ENCODE data around the gene DDX3X.

Gene DDX3X

DNA sequence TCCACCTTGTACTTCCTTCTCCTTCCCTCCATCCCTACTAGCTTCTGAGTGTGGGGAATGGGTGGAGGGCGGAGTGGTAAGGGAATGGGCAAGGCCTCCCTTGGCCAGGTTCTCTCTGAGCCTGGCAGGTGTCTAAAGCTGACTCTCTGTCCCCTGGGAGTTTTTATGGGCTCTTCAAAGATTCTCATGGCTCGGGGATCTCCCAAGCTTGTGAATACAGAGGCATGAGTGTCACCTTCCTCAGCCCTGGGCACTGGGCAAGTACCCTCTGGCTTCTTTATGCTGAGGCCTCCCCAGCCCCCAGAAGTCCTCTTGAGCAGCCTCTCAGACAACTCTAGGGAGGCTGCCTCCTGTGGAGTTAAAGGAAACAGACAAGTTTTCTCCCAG is 32.5 kb upstream of the DDX3X start:
- H3K27me3 ChIP-seq (ENCODE audit: insufficient read depth, poor library complexity, severe bottlenecking): no peaks in the 10 kb centered on the region
- no peak overlapping the region for H3K27ac ChIP-seq (replicated peaks)
- H3K4me3 ChIP-seq (replicated peaks; ENCODE audit: insufficient read depth, low read length): no peak overlapping the region
- DNase-seq (ENCODE audit: low read depth in 1 of 2, low spot score in 1 of 2): no peak
- TF ChIP-seq, protein P1, sequence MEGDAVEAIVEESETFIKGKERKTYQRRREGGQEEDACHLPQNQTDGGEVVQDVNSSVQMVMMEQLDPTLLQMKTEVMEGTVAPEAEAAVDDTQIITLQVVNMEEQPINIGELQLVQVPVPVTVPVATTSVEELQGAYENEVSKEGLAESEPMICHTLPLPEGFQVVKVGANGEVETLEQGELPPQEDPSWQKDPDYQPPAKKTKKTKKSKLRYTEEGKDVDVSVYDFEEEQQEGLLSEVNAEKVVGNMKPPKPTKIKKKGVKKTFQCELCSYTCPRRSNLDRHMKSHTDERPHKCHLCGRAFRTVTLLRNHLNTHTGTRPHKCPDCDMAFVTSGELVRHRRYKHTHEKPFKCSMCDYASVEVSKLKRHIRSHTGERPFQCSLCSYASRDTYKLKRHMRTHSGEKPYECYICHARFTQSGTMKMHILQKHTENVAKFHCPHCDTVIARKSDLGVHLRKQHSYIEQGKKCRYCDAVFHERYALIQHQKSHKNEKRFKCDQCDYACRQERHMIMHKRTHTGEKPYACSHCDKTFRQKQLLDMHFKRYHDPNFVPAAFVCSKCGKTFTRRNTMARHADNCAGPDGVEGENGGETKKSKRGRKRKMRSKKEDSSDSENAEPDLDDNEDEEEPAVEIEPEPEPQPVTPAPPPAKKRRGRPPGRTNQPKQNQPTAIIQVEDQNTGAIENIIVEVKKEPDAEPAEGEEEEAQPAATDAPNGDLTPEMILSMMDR (IDR thresholded peaks at IDR 0.05; ENCODE audit: insufficient read depth, low read length): no peak
- TF ChIP-seq SPI1 (IDR thresholded peaks at IDR 0.05; ENCODE audit: borderline replicate concordance, low read depth) (no peak), GABPA (IDR thresholded peaks at IDR 0.05; ENCODE audit: low read depth) (no peak)

- no peak for DNase-seq (ENCODE audit: low read depth in 1 of 2, low spot score in 1 of 2)
- Histone ChIP-seq H3K4me3 (replicated peaks; ENCODE audit: insufficient read depth, low read length) (no peak overlapping the region), H3K27me3 (ENCODE audit: insufficient read depth, poor library complexity, severe bottlenecking) (no peaks in the 10 kb centered on the region), H3K27ac (replicated peaks) (no peak overlapping the region)
- TF ChIP-seq GABPA (IDR thresholded peaks at IDR 0.05; ENCODE audit: low read depth) (no peak), POLR2AphosphoS5 (IDR thresholded peaks at IDR 0.05; ENCODE audit: low read depth) (no peak)
These were observed 31.6 kb upstream of the DDX3X start for GRCh38 chrX:41302370-41302769.

- TF ChIP-seq, protein P1 (IDR thresholded peaks at IDR 0.05; ENCODE audit: insufficient read depth, low read length): no peak
- TF ChIP-seq GABPA (IDR thresholded peaks at IDR 0.05; ENCODE audit: low read depth) (no peak), POLR2AphosphoS5 (IDR thresholded peaks at IDR 0.05; ENCODE audit: low read depth) (no peak), REST (IDR thresholded peaks at IDR 0.05; ENCODE audit: insufficient replicate concordance, low read depth) (no peak), SPI1 (IDR thresholded peaks at IDR 0.05; ENCODE audit: borderline replicate concordance, low read depth) (no peak)
- DNase-seq (ENCODE audit: low read depth in 1 of 2, low spot score in 1 of 2): no peak
- Histone ChIP-seq H3K4me3 (replicated peaks; ENCODE audit: insufficient read depth, low read length) (no peak overlapping the region), H3K27me3 (ENCODE audit: insufficient read depth, poor library complexity, severe bottlenecking) (no peaks in the 10 kb centered on the region), H3K27ac (replicated peaks) (no peak overlapping the region)
These were observed 30.9 kb upstream of the DDX3X start for GRCh38 chrX:41303013-41303412.

DNA sequence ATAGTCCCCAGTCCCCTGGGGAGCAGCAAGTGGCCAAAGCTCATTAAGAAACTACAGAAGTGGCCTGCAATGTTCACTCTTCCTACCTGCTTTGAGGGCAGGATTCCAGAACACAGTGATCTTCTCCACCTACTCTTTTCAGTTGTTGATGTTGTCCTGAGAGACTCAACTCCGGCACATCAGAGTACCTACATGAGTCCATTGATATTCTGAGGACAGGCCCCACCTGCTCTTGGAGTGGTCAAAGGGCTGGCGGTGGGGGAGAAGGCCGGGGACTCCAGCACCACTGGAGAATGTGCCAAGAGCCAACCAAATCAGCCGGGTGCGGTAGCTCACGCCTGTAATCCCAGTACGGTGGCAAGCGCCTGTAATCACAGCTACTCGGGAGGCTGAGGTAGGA is 29.8 kb upstream of the DDX3X start:
- Histone ChIP-seq H3K27ac (replicated peaks) (no peak overlapping the region), H3K4me3 (replicated peaks; ENCODE audit: insufficient read depth, low read length) (no peak overlapping the region), H3K27me3 (ENCODE audit: insufficient read depth, poor library complexity, severe bottlenecking) (no peaks in the 10 kb centered on the region)
- DNase-seq (ENCODE audit: low read depth in 1 of 2, low spot score in 1 of 2): no peak
- TF ChIP-seq POLR2AphosphoS5 (IDR thresholded peaks at IDR 0.05; ENCODE audit: low read depth) (no peak), SPI1 (IDR thresholded peaks at IDR 0.05; ENCODE audit: borderline replicate concordance, low read depth) (no peak), REST (IDR thresholded peaks at IDR 0.05; ENCODE audit: insufficient replicate concordance, low read depth) (no peak), GABPA (IDR thresholded peaks at IDR 0.05; ENCODE audit: low read depth) (no peak)
- TF ChIP-seq, protein P1 (IDR thresholded peaks at IDR 0.05; ENCODE audit: insufficient read depth, low read length): no peak

Measured in HL-60 (cell line).